ENCODE data around the gene DPYD.
A peak's percentile ranks its signal among the peaks of the same experiment; 100 is the strongest.

The DPYD gene

DNA sequence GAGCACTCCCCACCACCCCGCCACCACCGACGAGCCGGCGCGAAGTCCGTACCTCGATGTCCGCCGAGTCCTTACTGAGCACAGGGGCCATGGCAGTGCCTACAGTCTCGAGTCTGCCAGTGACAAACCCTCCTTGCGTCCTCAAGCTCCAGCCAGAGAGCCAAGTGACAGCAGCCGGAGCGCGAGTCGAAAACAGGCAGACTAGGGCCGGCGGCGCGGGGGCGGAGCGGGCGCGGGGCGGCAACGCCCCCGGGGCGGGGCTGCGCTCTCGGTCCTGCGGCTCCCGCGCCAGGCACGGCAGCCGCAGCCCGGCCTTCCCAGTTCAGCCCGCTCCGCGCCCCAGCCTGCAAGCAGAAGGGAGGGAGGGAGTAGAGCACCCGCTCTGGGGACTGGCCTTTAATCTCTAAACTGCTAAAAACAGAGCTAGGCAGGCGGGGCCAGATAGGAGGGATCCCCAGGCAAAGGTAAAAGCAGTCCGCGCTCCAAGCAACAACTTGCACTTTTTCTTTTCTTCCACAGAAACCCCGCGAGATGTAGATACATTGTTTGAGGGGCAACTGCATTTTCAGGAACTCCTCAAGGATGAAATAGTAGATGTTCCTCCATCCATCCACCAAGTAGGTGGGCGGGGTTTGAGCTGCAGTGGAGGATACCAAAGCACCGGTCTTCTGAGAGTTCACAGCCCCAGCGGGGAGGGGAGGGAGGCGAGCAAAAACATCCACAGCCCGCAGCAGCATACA lies at the start of gene DPYD:
Gene DPYD, minus strand, starts transcription at position 203 of the 740 bp plus-strand sequence. Its CDS starts 112 bp downstream, at position 91.
- peak; percentile 86 for DNase-seq

GRCh38 chr1:97960470-97960869 lies 39.6 kb upstream of the DPYD start:
- no peak for DNase-seq

- no peak for DNase-seq
Observed at GRCh38 chr1:97947695-97948094, 26.9 kb upstream of the DPYD start.

DNA sequence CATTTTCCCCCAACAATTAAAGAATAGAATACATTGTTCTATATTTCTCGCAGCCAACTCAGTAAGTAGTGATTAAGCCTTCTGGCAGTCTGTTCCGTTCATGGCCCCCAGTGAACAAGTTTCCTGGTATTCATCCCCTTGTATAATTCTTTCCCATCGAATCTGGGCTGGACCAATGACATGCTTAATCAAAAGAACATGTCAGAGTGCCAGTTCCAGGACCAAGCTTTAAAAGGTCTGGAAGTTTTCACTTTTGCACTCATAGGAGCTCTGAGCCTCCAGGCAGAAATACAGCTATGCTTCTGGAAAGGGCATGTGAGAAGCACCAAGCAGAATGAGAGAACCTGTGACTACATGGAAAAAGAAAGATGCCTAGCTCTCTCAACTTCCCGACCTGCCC lies 22.5 kb upstream of the DPYD start:
- no peak for DNase-seq

DNA sequence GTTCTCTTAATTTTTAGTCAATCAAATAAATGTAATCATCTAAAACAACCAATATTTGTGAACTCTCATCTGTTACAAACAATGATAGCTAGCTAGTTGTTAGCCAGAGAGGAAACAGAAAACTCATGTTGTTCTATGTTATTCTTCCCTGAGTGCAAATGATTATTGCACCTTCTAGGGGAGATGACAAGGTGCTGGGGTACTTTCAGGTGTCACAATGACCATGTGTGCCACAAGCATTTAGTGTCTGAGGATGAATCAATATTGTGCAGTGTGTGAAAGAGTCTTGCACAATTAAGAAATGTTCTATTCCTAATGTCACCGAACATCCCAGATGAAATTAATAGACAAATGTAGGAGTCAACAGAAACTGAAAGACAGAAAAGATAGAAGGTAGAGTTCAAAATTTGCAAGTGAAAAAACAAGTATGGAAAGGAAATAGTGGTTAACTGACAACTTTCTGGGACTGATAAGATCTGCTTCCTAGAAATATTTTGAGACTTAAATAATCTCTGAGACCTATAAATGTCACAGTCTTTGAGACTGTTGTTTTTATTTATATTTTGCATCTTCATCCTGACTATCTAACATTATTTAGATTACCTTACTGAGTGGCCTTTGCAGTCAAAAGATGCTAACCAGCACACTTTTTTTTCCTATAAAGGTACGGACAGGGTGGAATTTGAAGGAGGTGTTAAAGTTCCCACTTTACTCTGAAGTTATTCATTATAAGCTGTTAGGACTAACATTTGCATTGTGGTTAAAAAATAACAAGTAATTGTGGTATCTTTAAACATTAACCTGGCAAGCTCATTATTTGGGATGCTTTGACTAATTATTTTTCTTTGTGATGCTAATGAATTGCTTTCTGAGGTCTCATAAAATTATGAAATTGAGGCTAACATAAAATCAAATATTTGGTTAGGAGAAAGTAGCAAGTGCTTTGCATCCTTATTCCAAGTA lies 21.6 kb upstream of the DPYD start:
- DNase-seq, result no peak

GRCh38 chr1:97938285-97938642 lies 17.4 kb upstream of the DPYD start:
- DNase-seq, result no peak

GRCh38 chr1:97936976-97937375 lies 16.1 kb upstream of the DPYD start:
- no peak for DNase-seq

DNA sequence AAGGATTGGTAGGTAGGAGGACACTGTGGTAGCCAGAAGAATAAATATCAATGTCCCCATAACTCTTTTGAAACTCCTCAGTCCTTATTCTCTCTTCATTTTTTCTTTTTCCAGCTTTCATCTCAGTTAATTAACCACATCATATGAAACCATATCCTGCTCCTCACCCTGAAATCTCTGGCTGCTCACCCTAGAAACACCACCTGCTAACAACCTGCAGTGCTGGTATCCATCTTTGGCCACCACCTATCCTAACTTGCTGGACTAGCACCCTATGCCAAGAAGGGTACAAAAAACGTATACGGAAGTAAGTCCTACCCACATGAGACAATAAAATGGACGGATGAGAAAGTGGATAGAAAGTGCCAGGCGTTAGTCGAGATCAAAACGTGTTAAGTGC lies 13.7 kb upstream of the DPYD start:
- DNase-seq, result no peak

GRCh38 chr1:97929874-97930851 lies 9.3 kb upstream of the DPYD start:
- DNase-seq, result no peak

DNA sequence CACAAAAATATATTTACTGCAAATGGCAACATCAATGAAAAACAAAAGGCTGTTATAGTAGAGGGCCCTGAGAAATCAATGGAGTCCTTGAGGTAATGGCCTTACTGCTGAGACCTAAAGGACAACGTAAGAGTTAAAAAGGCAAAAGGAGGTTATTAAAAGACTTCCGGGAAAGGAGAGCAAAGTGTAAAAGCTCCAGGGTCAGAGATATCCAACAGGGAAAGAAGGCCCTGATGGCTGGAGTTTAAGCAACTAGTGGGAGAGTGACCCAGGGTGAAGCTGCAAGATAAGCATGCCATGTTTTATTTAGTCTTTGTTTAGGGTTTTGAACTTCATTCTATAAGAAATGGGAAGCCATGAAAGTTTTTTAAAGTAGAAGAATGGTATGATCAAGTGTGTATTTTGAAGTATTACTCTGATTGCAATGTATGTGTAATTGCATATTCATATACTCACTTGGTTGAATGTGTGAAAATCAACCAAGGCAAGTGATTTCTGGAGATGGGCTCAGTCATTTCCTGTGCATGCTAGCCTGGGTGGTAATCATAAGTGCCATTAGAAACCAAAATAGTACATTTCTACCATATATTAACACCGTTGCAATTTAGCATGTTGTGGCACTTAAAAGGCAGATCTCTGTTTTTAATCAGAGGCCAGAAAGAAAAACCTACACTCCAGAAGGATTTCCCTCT lies 5.3 kb upstream of the DPYD start:
- DNase-seq, result no peak

- no peak for DNase-seq
Observed at GRCh38 chr1:97925151-97925550, 4.3 kb upstream of the DPYD start.

DNA sequence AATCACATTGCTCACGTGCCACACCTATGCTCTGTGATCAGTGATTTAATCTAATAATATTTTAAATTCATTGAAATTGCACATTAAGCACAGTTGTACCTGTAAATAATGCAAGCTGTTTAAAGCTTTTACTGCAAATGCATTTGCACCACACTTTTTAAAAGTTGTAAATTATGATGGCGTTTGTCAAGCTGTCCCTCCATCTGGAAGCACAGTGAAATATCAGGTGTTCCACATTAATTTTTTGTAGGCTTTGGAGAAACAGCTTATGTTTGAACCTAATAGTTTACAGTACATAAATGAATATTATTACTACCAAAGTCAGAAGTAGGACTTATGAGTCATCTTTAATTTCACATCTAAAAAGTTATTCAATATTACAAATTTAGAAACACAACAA lies 3.0 kb upstream of the DPYD start:
- no peak for DNase-seq

GRCh38 chr1:97920276-97920831 lies 480 bp downstream of the DPYD start:
- DNase-seq, result no peak

- no peak for DNase-seq
Observed at GRCh38 chr1:97919585-97920261, 1.1 kb downstream of the DPYD start.

DNA sequence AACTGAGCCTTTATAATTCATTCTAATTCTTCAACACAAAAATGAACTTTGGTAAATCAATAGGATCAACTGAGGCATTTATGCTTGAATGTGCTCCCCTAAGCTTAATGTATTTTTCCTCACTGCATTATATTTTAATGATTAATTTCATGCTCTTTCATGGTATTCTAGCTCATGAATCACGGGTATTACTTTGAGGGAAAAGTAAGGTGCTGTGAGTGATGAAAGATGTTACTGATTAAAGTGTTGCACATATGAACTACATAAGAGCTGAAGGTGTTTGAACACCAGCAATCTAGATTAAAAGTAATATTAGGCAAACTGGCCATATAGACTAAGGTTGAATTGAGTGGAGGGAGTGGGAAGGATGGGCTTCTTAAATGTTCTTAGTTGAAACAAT lies 1.9 kb downstream of the DPYD start:
- DNase-seq, result no peak

DNA sequence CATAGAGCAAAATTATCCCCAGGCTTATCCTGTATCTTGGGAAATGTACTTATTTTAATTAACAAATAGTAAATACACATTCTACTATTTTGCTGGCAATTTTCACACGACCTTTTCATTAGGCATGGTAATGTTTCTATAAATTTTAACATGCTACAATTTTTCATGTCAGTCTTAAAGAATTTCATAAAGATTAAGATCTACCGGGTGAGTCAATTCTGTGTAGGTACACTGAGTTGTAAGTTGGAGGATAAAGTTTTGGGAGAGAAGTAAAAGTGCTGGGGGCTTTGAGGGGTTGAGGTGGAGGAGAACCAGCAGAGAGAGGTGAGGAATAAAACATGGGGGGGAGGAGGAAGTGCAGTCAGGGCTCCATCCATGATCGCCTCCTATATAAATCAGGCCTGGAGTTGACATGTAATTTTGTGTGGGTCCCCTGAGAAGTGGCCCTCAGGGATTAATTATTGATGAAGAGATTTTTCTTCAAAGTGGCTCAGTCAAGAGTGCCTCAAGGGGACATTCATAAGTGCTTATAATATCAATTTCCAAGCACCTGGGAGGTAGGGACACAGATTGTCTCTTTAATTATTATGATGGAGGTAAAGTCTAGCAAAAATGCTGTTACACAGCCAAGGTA lies 7.2 kb downstream of the DPYD start:
- DNase-seq, result no peak

- no peak for DNase-seq
Observed at GRCh38 chr1:97911266-97912215, 9.3 kb downstream of the DPYD start.

DNA sequence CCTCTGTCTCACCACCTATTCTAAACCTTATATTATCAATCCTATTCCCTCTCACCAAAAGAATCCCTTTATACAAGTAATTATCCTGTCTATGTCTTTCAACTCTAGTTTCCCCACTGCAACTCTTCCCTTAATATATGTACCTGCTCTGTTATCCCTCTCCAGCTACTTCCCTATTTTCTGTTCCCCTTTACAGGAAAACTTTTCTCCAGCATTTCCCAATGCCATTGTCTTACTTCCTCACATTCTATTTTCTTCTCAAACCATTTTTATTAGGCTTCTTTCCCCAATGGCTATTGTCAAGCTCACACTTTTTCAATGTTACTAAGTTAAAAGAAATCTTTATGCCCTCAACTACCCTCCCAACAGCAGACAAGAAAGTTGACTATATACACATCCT lies 11.6 kb downstream of the DPYD start:
- no peak for DNase-seq

GRCh38 chr1:97907886-97908285 lies 12.9 kb downstream of the DPYD start:
- DNase-seq, result no peak

All from NCI-H774 (cell line).